ENCODE measurements around the gene CPNE7. TPM values are rescaled to one million over a fixed set of nuclear protein-coding genes. Genes with fewer than 3 reads are reported as not detected.

The CPNE7 gene
- total and polyA plus RNA-seq, 9 of the 15 experiments (the other 6 are each of a cell fraction or from before 2014, with no cell fraction given) = 0.30 to 73.4 (median 32.7) TPM

- TF ChIP-seq ZNF592 (IDR thresholded peaks at IDR 0.05) = peak; percentile 69; the same call in 1 of the 2 replicates
- TF ChIP-seq MGA (IDR thresholded peaks at IDR 0.05) = peak; percentile 80
- TF ChIP-seq ETV1 (tag; conservative IDR thresholded peaks at IDR 0.05; ENCODE audit: low read depth) = peak; percentile 81
- no peak for TF ChIP-seq E2F3 (CRISPR knock-in tag; IDR thresholded peaks at IDR 0.05)
- no peak for TF ChIP-seq ZEB2 (IDR thresholded peaks at IDR 0.05)
- TF ChIP-seq CTCF (IDR thresholded peaks at IDR 0.05 in 2 of 3, conservative IDR thresholded peaks at IDR 0.05 in 1 of 3; ENCODE audit: insufficient read depth in 2 of 3, low read depth in 1 of 3, low read length in 3 of 3) = peak in 1 of 3 experiments; percentile 12; a peak in 1 of 6 replicates
These were observed 15.0 kb upstream of the CPNE7 start, which contains the start of gene RPL13 (continued) for GRCh38 chr16:89560378-89561141.

Measured in K562 (cell line).